Measurements from ENCODE around the gene MYO9B.

- no peak for TF ChIP-seq CTCF (conservative IDR thresholded peaks at IDR 0.05; ENCODE audit: low read depth, low read length)
- no peak for TF ChIP-seq EZH2phosphoT487 (IDR thresholded peaks at IDR 0.05; ENCODE audit: borderline replicate concordance, low read length)
- TF ChIP-seq EZH2 (IDR thresholded peaks at IDR 0.05; ENCODE audit: low read length, unreplicated experiment): no peak
Measured at GRCh38 chr19:17114414-17114831, 38.8 kb downstream of the MYO9B start.
